ENCODE measurements around the gene TNFSF9.

- no peak for TF ChIP-seq CTCF (IDR thresholded peaks at IDR 0.05; ENCODE audit: insufficient read depth, low read depth, low read length)
- TF ChIP-seq EZH2 (IDR thresholded peaks at IDR 0.05; ENCODE audit: insufficient read depth, low read length), result no peak
These were observed 2.2 kb upstream of the TNFSF9 start for GRCh38 chr19:6528544-6529121.
